ENCODE data around the gene SOX21. TPM values are rescaled to one million over a fixed set of nuclear protein-coding genes. Genes with fewer than 3 reads are reported as not detected.

Gene SOX21
- polyA plus RNA-seq, 1 donor (not counting 4 experiments of a cell fraction or from before 2014, with no cell fraction given): not detected

DNA sequence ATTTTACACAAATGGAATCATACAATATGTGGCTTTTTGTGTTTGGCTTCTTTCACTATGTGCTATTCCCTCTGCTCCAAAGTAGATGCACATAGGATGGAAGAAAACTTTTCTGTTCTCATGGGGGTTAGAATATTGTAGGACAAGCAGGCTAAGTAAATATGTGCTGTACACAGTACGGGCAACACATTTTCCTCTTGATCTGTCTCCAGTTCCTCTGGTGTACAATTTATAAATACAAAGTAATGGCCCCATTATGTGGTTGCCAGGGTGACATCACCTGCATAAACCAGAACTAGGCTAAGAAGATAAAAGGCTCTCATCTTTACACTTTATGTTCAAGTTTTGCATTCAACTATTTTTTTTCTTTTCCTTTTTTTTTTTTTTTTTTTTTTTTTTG is 41.0 kb upstream of the SOX21 start:
- dilution Hi-C loops (cut with MboI; ENCODE audit: extremely low pct_ligation_motif_present, low sequenced_read_pairs): no loop called here
- Histone ChIP-seq H3K36me3 (ENCODE audit: control insufficient read depth in 2 of 2, extremely low read depth in 1 of 2, insufficient read depth in 2 of 2, low read length in 2 of 2) (no peaks in the 10 kb centered on the region), H3K9me1 (ENCODE audit: control insufficient read depth, extremely low read depth, insufficient read depth, low read length) (no peaks in the 10 kb centered on the region), H3K4me2 (ENCODE audit: control insufficient read depth, extremely low read depth, insufficient read depth, low read depth, low read length) (no peak overlapping the region), H2AFZ (ENCODE audit: control insufficient read depth, low read length) (no peak overlapping the region), H4K20me1 (ENCODE audit: control insufficient read depth, extremely low read depth, insufficient read depth, low read length) (no peaks in the 10 kb centered on the region), H3K79me2 (ENCODE audit: control insufficient read depth, insufficient read depth, low read length) (no peaks in the 10 kb centered on the region), H3K27me3 (ENCODE audit: control insufficient read depth, extremely low read depth, insufficient read depth, low read length) (no peaks in the 10 kb centered on the region), H3K9ac (ENCODE audit: control insufficient read depth, extremely low read depth, insufficient read depth, low read length) (no peak overlapping the region), H3K9me3 (ENCODE audit: control insufficient read depth, low read depth, low read length) (no peaks in the 10 kb centered on the region), H3K27ac (ENCODE audit: control insufficient read depth, insufficient read depth, low read length) (no peak overlapping the region), H3K4me3 (ENCODE audit: control insufficient read depth in 2 of 3, extremely low read depth in 1 of 3, insufficient read depth in 2 of 3, low read depth in 1 of 3, low read length in 3 of 3) (no peak overlapping the region), H3K4me1 (ENCODE audit: control insufficient read depth, extremely low read depth, insufficient read depth, low read length) (no peaks in the 10 kb centered on the region)
- FAIRE-seq (no peak), DNase-seq (ENCODE audit: low read depth, low spot score) (no peak)
- TF ChIP-seq, protein P1, sequence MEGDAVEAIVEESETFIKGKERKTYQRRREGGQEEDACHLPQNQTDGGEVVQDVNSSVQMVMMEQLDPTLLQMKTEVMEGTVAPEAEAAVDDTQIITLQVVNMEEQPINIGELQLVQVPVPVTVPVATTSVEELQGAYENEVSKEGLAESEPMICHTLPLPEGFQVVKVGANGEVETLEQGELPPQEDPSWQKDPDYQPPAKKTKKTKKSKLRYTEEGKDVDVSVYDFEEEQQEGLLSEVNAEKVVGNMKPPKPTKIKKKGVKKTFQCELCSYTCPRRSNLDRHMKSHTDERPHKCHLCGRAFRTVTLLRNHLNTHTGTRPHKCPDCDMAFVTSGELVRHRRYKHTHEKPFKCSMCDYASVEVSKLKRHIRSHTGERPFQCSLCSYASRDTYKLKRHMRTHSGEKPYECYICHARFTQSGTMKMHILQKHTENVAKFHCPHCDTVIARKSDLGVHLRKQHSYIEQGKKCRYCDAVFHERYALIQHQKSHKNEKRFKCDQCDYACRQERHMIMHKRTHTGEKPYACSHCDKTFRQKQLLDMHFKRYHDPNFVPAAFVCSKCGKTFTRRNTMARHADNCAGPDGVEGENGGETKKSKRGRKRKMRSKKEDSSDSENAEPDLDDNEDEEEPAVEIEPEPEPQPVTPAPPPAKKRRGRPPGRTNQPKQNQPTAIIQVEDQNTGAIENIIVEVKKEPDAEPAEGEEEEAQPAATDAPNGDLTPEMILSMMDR (optimal IDR thresholded peaks at IDR 0.05 in 1 of 3, IDR thresholded peaks at IDR 0.05 in 1 of 3, conservative IDR thresholded peaks at IDR 0.05 in 1 of 3; ENCODE audit: extremely low read depth in 1 of 3, insufficient read depth in 2 of 3, low read length in 3 of 3): no peak
- TF ChIP-seq EZH2 (IDR thresholded peaks at IDR 0.05; ENCODE audit: low read length): no peak

DNA sequence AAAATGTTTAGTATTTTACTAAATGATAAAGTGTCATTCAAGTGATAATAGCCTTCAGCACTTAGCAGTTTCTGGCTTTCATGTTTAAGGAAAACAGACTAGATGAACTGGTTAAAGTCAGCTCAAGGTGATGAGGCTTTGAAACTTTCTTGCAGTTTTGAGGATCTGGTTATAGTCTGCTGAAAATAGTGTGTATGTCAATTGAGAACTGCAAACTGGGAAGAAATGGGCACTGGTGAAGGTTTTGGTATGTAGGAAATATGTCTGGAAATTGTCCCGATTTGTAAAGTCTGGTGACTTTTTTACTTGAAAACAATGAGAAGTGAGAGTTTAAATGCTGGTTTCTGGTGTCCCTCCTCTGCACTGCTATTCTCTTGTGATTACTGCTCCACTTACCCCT is 36.8 kb upstream of the SOX21 start:
- Histone ChIP-seq H3K9ac (ENCODE audit: control insufficient read depth, extremely low read depth, insufficient read depth, low read length) (no peak overlapping the region), H3K36me3 (ENCODE audit: control insufficient read depth in 2 of 2, extremely low read depth in 1 of 2, insufficient read depth in 2 of 2, low read length in 2 of 2) (no peaks in the 10 kb centered on the region), H3K4me1 (ENCODE audit: control insufficient read depth, extremely low read depth, insufficient read depth, low read length) (no peaks in the 10 kb centered on the region), H3K79me2 (ENCODE audit: control insufficient read depth, insufficient read depth, low read length) (no peaks in the 10 kb centered on the region), H3K4me3 (ENCODE audit: control insufficient read depth in 2 of 3, extremely low read depth in 1 of 3, insufficient read depth in 2 of 3, low read depth in 1 of 3, low read length in 3 of 3) (no peak overlapping the region), H3K27ac (ENCODE audit: control insufficient read depth, insufficient read depth, low read length) (no peak overlapping the region), H2AFZ (ENCODE audit: control insufficient read depth, low read length) (no peak overlapping the region), H3K9me3 (ENCODE audit: control insufficient read depth, low read depth, low read length) (no peaks in the 10 kb centered on the region), H4K20me1 (ENCODE audit: control insufficient read depth, extremely low read depth, insufficient read depth, low read length) (no peaks in the 10 kb centered on the region), H3K27me3 (ENCODE audit: control insufficient read depth, extremely low read depth, insufficient read depth, low read length) (no peaks in the 10 kb centered on the region), H3K9me1 (ENCODE audit: control insufficient read depth, extremely low read depth, insufficient read depth, low read length) (no peaks in the 10 kb centered on the region), H3K4me2 (ENCODE audit: control insufficient read depth, extremely low read depth, insufficient read depth, low read depth, low read length) (no peak overlapping the region)
- dilution Hi-C loops (cut with MboI; ENCODE audit: extremely low pct_ligation_motif_present, low sequenced_read_pairs): no loop called here
- no peak for TF ChIP-seq EZH2 (IDR thresholded peaks at IDR 0.05; ENCODE audit: low read length)
- TF ChIP-seq, protein P1 (optimal IDR thresholded peaks at IDR 0.05 in 1 of 3, IDR thresholded peaks at IDR 0.05 in 1 of 3, conservative IDR thresholded peaks at IDR 0.05 in 1 of 3; ENCODE audit: extremely low read depth in 1 of 3, insufficient read depth in 2 of 3, low read length in 3 of 3): no peak
- no peak for FAIRE-seq
- no peak for DNase-seq (ENCODE audit: low read depth, low spot score)
